ENCODE data around the gene ARHGAP26. TPM values are rescaled to one million over a fixed set of nuclear protein-coding genes. Genes with fewer than 3 reads are reported as not detected.

The ARHGAP26 gene
- total and polyA plus RNA-seq, 2 experiments from 2014 or later, result 9.5 to 16.8 TPM

DNA sequence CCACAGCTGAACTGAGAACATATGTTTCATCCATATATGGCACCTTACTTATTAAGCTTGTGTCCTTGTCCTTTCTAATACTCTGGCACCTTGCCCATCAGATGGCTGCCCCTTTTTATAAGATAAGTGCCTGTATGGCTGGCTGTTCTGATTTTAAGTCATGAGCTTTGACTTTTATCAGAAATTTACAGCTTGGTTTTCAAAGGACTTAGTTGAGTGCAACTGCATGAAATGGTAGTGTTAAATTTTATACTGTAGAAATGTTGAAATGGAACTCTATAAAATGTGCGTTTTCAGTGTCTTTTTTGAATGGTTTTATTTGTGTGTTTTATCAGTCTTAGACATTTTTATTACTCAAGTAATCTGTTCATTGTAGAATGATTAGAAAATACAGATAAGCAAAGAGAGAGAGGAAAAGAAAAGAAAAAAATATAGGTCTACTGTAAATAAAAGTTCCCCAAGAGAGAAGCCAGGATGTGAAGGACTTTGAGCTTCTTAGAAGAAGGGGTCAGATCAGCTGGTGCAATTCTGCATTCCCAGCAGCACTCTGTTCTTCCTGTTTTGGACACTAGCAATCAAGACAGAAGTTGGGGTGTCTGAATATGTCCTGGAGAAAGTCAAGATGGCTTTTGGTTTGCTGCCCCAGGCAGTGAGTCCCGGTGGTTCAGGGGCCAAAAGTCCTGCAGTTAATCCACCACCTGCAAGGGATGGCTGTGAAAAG is 38.9 kb downstream of the ARHGAP26 start:
- Histone ChIP-seq H2AFZ (no peak overlapping the region), H3K4me1 (ENCODE audit: insufficient read depth) (peaks cover 20% of the 10 kb centered on the region; the same call in 1 of the 2 replicates), H3K36me3 (ENCODE audit: insufficient read depth) (no peaks in the 10 kb centered on the region), H3K4me3 (no peak overlapping the region), H3K79me2 (replicated peaks; ENCODE audit: insufficient read depth) (peaks cover 44% of the 10 kb centered on the region), H3K9me2 (ENCODE audit: insufficient read depth) (0 out of 2 replicates have a peak, but pooled peaks cover 3% of the 10 kb centered on the region), H4K20me1 (replicated peaks; ENCODE audit: insufficient read depth) (peaks cover 4% of the 10 kb centered on the region; the same call in 1 of the 2 replicates), H3K27me3 (ENCODE audit: insufficient read depth) (no peaks in the 10 kb centered on the region), H3K27ac (ENCODE audit: low read depth) (no peak overlapping the region), H3K4me2 (no peak overlapping the region), H3F3A (replicated peaks; ENCODE audit: low read depth) (no peaks in the 10 kb centered on the region)
- DNase-seq (ENCODE audit: low spot score), result no peak
- ATAC-seq, result no peak
- Mint-ChIP-seq H3K27ac (no peak overlapping the region), H3K9me3 (no peaks in the 10 kb centered on the region), H3K4me3 (no peak overlapping the region), H3K27me3 (ENCODE audit: insufficient read depth, low read depth, poor library complexity) (peaks cover 3% of the 10 kb centered on the region), H3K36me3 (ENCODE audit: low read depth) (no peaks in the 10 kb centered on the region), H3K4me1 (peaks cover 23% of the 10 kb centered on the region)
- TF ChIP-seq ETS1 (IDR thresholded peaks at IDR 0.05) (no peak), ZNF331 (CRISPR knock-in tag; IDR thresholded peaks at IDR 0.05; ENCODE audit: low read depth) (no peak), POLR2AphosphoS5 (IDR thresholded peaks at IDR 0.05; ENCODE audit: low read depth) (no peak), REST (IDR thresholded peaks at IDR 0.05; ENCODE audit: unreplicated experiment) (no peak)

- H3K4me3 ChIP-seq, result no peak overlapping the region
- Mint-ChIP-seq H3K27me3 (ENCODE audit: insufficient read depth, low read depth, poor library complexity) (peaks cover 3% of the 10 kb centered on the region), H3K9me3 (no peaks in the 10 kb centered on the region), H3K4me3 (no peak overlapping the region), H3K36me3 (ENCODE audit: low read depth) (no peaks in the 10 kb centered on the region), H3K27ac (no peak overlapping the region), H3K4me1 (peaks cover 23% of the 10 kb centered on the region)
- TF ChIP-seq POLR2AphosphoS5 (IDR thresholded peaks at IDR 0.05; ENCODE audit: low read depth) (no peak), ZNF114 (CRISPR knock-in tag; IDR thresholded peaks at IDR 0.05) (no peak), NANOG (IDR thresholded peaks at IDR 0.05; ENCODE audit: borderline replicate concordance) (no peak)
- TF ChIP-seq, protein P1, sequence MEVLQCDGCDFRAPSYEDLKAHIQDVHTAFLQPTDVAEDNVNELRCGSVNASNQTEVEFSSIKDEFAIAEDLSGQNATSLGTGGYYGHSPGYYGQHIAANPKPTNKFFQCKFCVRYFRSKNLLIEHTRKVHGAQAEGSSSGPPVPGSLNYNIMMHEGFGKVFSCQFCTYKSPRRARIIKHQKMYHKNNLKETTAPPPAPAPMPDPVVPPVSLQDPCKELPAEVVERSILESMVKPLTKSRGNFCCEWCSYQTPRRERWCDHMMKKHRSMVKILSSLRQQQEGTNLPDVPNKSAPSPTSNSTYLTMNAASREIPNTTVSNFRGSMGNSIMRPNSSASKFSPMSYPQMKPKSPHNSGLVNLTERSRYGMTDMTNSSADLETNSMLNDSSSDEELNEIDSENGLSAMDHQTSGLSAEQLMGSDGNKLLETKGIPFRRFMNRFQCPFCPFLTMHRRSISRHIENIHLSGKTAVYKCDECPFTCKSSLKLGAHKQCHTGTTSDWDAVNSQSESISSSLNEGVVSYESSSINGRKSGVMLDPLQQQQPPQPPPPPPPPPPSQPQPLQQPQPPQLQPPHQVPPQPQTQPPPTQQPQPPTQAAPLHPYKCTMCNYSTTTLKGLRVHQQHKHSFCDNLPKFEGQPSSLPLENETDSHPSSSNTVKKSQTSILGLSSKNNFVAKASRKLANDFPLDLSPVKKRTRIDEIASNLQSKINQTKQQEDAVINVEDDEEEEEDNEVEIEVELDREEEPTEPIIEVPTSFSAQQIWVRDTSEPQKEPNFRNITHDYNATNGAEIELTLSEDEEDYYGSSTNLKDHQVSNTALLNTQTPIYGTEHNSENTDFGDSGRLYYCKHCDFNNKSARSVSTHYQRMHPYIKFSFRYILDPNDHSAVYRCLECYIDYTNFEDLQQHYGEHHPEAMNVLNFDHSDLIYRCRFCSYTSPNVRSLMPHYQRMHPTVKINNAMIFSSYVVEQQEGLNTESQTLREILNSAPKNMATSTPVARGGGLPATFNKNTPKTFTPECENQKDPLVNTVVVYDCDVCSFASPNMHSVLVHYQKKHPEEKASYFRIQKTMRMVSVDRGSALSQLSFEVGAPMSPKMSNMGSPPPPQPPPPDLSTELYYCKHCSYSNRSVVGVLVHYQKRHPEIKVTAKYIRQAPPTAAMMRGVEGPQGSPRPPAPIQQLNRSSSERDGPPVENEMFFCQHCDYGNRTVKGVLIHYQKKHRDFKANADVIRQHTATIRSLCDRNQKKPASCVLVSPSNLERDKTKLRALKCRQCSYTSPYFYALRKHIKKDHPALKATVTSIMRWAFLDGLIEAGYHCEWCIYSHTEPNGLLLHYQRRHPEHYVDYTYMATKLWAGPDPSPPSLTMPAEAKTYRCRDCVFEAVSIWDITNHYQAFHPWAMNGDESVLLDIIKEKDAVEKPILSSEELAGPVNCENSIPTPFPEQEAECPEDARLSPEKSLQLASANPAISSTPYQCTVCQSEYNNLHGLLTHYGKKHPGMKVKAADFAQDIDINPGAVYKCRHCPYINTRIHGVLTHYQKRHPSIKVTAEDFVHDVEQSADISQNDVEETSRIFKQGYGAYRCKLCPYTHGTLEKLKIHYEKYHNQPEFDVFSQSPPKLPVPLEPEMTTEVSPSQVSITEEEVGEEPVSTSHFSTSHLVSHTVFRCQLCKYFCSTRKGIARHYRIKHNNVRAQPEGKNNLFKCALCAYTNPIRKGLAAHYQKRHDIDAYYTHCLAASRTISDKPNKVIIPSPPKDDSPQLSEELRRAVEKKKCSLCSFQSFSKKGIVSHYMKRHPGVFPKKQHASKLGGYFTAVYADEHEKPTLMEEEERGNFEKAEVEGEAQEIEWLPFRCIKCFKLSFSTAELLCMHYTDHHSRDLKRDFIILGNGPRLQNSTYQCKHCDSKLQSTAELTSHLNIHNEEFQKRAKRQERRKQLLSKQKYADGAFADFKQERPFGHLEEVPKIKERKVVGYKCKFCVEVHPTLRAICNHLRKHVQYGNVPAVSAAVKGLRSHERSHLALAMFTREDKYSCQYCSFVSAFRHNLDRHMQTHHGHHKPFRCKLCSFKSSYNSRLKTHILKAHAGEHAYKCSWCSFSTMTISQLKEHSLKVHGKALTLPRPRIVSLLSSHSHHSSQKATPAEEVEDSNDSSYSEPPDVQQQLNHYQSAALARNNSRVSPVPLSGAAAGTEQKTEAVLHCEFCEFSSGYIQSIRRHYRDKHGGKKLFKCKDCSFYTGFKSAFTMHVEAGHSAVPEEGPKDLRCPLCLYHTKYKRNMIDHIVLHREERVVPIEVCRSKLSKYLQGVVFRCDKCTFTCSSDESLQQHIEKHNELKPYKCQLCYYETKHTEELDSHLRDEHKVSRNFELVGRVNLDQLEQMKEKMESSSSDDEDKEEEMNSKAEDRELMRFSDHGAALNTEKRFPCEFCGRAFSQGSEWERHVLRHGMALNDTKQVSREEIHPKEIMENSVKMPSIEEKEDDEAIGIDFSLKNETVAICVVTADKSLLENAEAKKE (CRISPR knock-in tag; IDR thresholded peaks at IDR 0.05), result no peak
- DNase-seq (ENCODE audit: low spot score), result no peak
- peaks cover 38% of the 10 kb centered on the region for H3K79me2 ChIP-seq (replicated peaks; ENCODE audit: insufficient read depth)
- 0 out of 2 replicates have a peak, but pooled peaks cover 3% of the 10 kb centered on the region for H3K9me2 ChIP-seq (ENCODE audit: insufficient read depth)
- H3K27me3 ChIP-seq (ENCODE audit: insufficient read depth), result no peaks in the 10 kb centered on the region
- H3K27ac ChIP-seq (ENCODE audit: low read depth), result no peak overlapping the region
- peaks cover 4% of the 10 kb centered on the region; the same call in 1 of the 2 replicates for H4K20me1 ChIP-seq (replicated peaks; ENCODE audit: insufficient read depth)
- H3K4me1 ChIP-seq (ENCODE audit: insufficient read depth), result peaks cover 20% of the 10 kb centered on the region; the same call in 1 of the 2 replicates
- no peak for ATAC-seq
- no peaks in the 10 kb centered on the region for H3F3A ChIP-seq (replicated peaks; ENCODE audit: low read depth)
- no peaks in the 10 kb centered on the region for H3K36me3 ChIP-seq (ENCODE audit: insufficient read depth)
- H3K4me2 ChIP-seq, result no peak overlapping the region
- no peak overlapping the region for H2AFZ ChIP-seq
These were observed 39.9 kb downstream of the ARHGAP26 start for GRCh38 chr5:142810081-142810480.

Data from GM23338 (cell line).